K562 (cell line): ENCODE measurements around the gene MED13L. TPM values are rescaled to one million over a fixed set of nuclear protein-coding genes. Genes with fewer than 3 reads are reported as not detected.

Experiments used
- ATAC-seq: fragments of 200-7000 bp; cut with Tn5 transposase; 3 replicates; pipeline ENCODE4 v1.9.1; 2020; ENCODE audit warnings: moderate library complexity
- BruUV-seq: library from RNA; stranded (reverse); fragments of 400-500 nt; replicated peaks from 2 replicates; lab custom pipeline; 2021; lab: Mats Ljungman, UMichigan
- CTCF ChIA-PET: fragments of 300-600 bp; formaldehyde crosslinking; extraction: SDS; loops from one replicate; lab custom pipeline; 2021; ENCODE audit warnings: low intra/inter-chr PET ratio; lab: Yijun Ruan, JAX
- POLR2A ChIA-PET: fragments of 300-600, 350-650 bp; sonication (Branson Sonifier 250); formaldehyde crosslinking; extraction: SDS; loops from one replicate; lab custom pipeline; 2021; ENCODE audit warnings: antibody characterized with exemption, inconsistent platforms; lab: Yijun Ruan, JAX
- DNase-seq, 4 experiments: peaks; one replicate each; pipeline versions ENCODE4 v3.0.0 to v3.0.0-alpha.2; 2011 to 2018; ENCODE audit warnings: low spot score in 3 of 4, mixed read lengths in 3 of 4; ENCODE audit errors: extremely low read depth in 1 of 4
- FAIRE-seq: peaks from 2 replicates; lab custom pipeline; 2011; peaks lifted over from hg19 to GRCh38; lab: Jason Lieb, UNC
- H2AFZ ChIP-seq: 2 replicates; pipeline ENCODE4 v1.6.0; 2011; ENCODE audit warnings: low read depth, low read length, control low read depth, inconsistent platforms
- H3K27ac ChIP-seq: fragments of 200-600 bp; 3 replicates; pipeline ENCODE4 v1.8.0; 2011; ENCODE audit warnings: low read depth, mild to moderate bottlenecking, control low read depth, inconsistent platforms, low read length, moderate library complexity, mixed read lengths; ENCODE audit errors: extremely low read depth
- H3K27me3 ChIP-seq, 2 experiments: fragments of 300-600 bp in 1 of 2; 2 replicates in 1 of 2; 3 replicates in 1 of 2; pipeline versions ENCODE4 v1.6.0 to v1.8.0; 2011; ENCODE audit warnings: inconsistent platforms in 2 of 2, low read length in 2 of 2, mild to moderate bottlenecking in 1 of 2, mixed read lengths in 1 of 2, moderate library complexity in 1 of 2; ENCODE audit not compliant: control insufficient read depth in 2 of 2, insufficient read depth in 2 of 2
- H3K36me3 ChIP-seq: fragments of 300-600 bp; 3 replicates; pipeline ENCODE4 v1.8.0; 2011; ENCODE audit warnings: mild to moderate bottlenecking, low read length, inconsistent platforms; ENCODE audit not compliant: control insufficient read depth, insufficient read depth
- H3K4me1 ChIP-seq, 2 experiments: fragments of 200-600 bp in 1 of 2; replicated peaks in 1 of 2; 2 replicates in 1 of 2; 3 replicates in 1 of 2; pipeline versions ENCODE4 v1.5.1 to v1.8.0; 2011; ENCODE audit warnings: inconsistent platforms in 2 of 2, low read length in 2 of 2, mild to moderate bottlenecking in 1 of 2, mixed read lengths in 1 of 2, moderate library complexity in 1 of 2; ENCODE audit not compliant: control insufficient read depth in 2 of 2, insufficient read depth in 2 of 2
- H3K4me2 ChIP-seq: 2 replicates; pipeline ENCODE4 v1.6.1; 2011; ENCODE audit warnings: low read length, control low read depth, inconsistent platforms, mixed read lengths; ENCODE audit not compliant: insufficient read depth
- H3K4me3 ChIP-seq: fragments of 200-600 bp; sonication (generic), shearing (Covaris generic); 2 replicates; pipeline ENCODE4 v1.5.1; 2016; ENCODE audit warnings: control low read depth, inconsistent platforms
- H3K79me2 ChIP-seq: fragments of 200-600 bp; 3 replicates; pipeline ENCODE4 v1.8.0; 2011; ENCODE audit warnings: low read length, inconsistent platforms; ENCODE audit not compliant: control insufficient read depth, insufficient read depth
- H3K9ac ChIP-seq, 2 experiments: 2 replicates each; pipeline versions ENCODE4 v1.6.0 to v1.6.1; 2011; ENCODE audit warnings: low read depth in 2 of 2, low read length in 2 of 2, control low read depth in 1 of 2, inconsistent platforms in 1 of 2, mild to moderate bottlenecking in 1 of 2, mixed read lengths in 1 of 2; ENCODE audit not compliant: insufficient read depth in 1 of 2
- H3K9me1 ChIP-seq: one replicate; pipeline ENCODE4 v1.6.0; 2011; ENCODE audit warnings: inconsistent platforms, mild to moderate bottlenecking, low read length, moderate library complexity; ENCODE audit not compliant: control insufficient read depth, insufficient read depth
- H3K9me3 ChIP-seq: replicated peaks from 2 replicates; pipeline ENCODE4 v1.5.1; 2011; ENCODE audit warnings: low read depth, low read length, inconsistent platforms; ENCODE audit not compliant: control insufficient read depth, insufficient read depth
- H4K20me1 ChIP-seq: replicated peaks from 2 replicates; pipeline ENCODE4 v1.6.1; 2011; ENCODE audit warnings: low read length, inconsistent platforms, mixed read lengths; ENCODE audit not compliant: control insufficient read depth, insufficient read depth
- AFF4 ChIP-seq: sonication (generic); formaldehyde crosslinking; IDR thresholded peaks from 2 replicates; pipeline ENCODE4 v1.8.0; 2023; ENCODE audit warnings: mild to moderate bottlenecking, missing genetic modification reagents
- WGBS: fragments of 100-300 bp; shearing (Covaris generic); methylation state at CpG from one replicate; pipeline ENCODE4 v1.1.6; 2016; ENCODE audit warnings: low coverage, mixed read lengths; ENCODE audit not compliant: insufficient coverage; ENCODE audit errors: missing lambda C conversion rate; 5-methylcytosine and 5-hydroxymethylcytosine counted together
- in situ Hi-C: fragments of 300-500 bp; cut with MboI; formaldehyde crosslinking; loops from 4 replicates; pipeline ENCODE4 v1.15.0; 2018; ENCODE audit warnings: inconsistent platforms, mixed read lengths
- intact Hi-C: fragments of 100-400 bp; cut with micrococcal nuclease; formaldehyde crosslinking; loops from 2 replicates; pipeline ENCODE4 v1.14.2; 2022
- polyA plus RNA-seq, 8 experiments: library from polyadenylated mRNA; depleted of rRNA in 4 of 8; stranded (reverse) in 5 of 8; unstranded in 3 of 8; fragments of >200 nt; fragmentation: Nextera tagmentation in 2 of 8; fragmentation: Illumina TruSeq in 1 of 8; extraction: Ambion mirVana in 2 of 8; extraction: Trizol in 1 of 8; gene quantifications; 2 replicates each; pipeline versions ENCODE4 v1.2.1 to v1.2.3, GENCODE V29; 2011 to 2014; ENCODE audit warnings: inconsistent platforms in 1 of 8, missing spikeins in 1 of 8
- total RNA-seq, 7 experiments: library from RNA; depleted of rRNA in 6 of 7; stranded (reverse); fragments of >200 nt in 6 of 7; fragmentation: Illumina TruSeq in 2 of 7; extraction: Trizol in 2 of 7; gene quantifications; 2 replicates each; pipeline versions ENCODE4 v1.2.1 to v1.2.3, GENCODE V29; 2011 to 2021; ENCODE audit warnings: low replicate concordance in 1 of 7

The MED13L gene
- total and polyA plus RNA-seq, 9 of the 15 experiments (the other 6 are each of a cell fraction or from before 2014, with no cell fraction given) = 13.4 to 90.3 (median 36.9) TPM

GRCh38 chr12:115923851-115924250 lies 353.6 kb downstream of the MED13L start:
- no peaks in the 10 kb centered on the region for H3K9me1 ChIP-seq
- no peak overlapping the region for H2AFZ ChIP-seq
- no peak for ATAC-seq
- POLR2A ChIA-PET = no interaction called here
- TF ChIP-seq AFF4 (CRISPR knock-in tag) = no peak
- CTCF ChIA-PET = no interaction called here
- no TSS peak for BruUV-seq
- no peak overlapping the region for H3K4me3 ChIP-seq
- H3K36me3 ChIP-seq = no peaks in the 10 kb centered on the region
- H3K79me2 ChIP-seq = no peaks in the 10 kb centered on the region
- no peak overlapping the region for H3K4me2 ChIP-seq
- no peaks in the 10 kb centered on the region; the same call in 1 of the 2 replicates for H3K9me3 ChIP-seq
- H3K27me3 ChIP-seq = peaks cover 8 to 33% of the 10 kb centered on the region in 2 experiments; a peak in 3 of 5 replicates
- no peaks in the 10 kb centered on the region for H3K4me1 ChIP-seq
- no peak for FAIRE-seq
- no peak overlapping the region for H3K9ac ChIP-seq
- DNase-seq = no peak
- H3K27ac ChIP-seq = no peak overlapping the region
- WGBS = 0% methylated on average over 5 of the region's 5 CpGs
- no peaks in the 10 kb centered on the region for H4K20me1 ChIP-seq
- in situ Hi-C loops = no loop called here
- intact Hi-C loops = loop anchor here (1.0 kb wide), 1 partner anchor 23 kb away; no protein-coding TSS in a partner anchor
